ENCODE results near the gene ESPNL. TPM values are rescaled to one million over a fixed set of nuclear protein-coding genes. Genes with fewer than 3 reads are reported as not detected.

ESPNL gene
- total and polyA plus RNA-seq, 5 donors from 2014 or later, result not detected

GRCh38 chr2:238122287-238123217 lies 22.4 kb downstream of the ESPNL start:
- Mint-ChIP-seq H3K4me3 (no peak overlapping the region), H3K4me1 (no peaks in the 10 kb centered on the region), H3K36me3 (no peaks in the 10 kb centered on the region), H3K27ac (no peak overlapping the region), H3K27me3 (no peaks in the 10 kb centered on the region), H3K9me3 (no peaks in the 10 kb centered on the region)
- no peak overlapping the region for H3K27ac ChIP-seq (ENCODE audit: insufficient read depth, low read length, poor library complexity, severe bottlenecking)
- ATAC-seq (ENCODE audit: low read depth in 2 of 2), result no peak
- DNase-seq, result no peak
- H3K36me3 ChIP-seq (ENCODE audit: control insufficient read depth, insufficient read depth, low read length), result no peaks in the 10 kb centered on the region
- H3K27me3 ChIP-seq (ENCODE audit: control insufficient read depth, insufficient read depth, low read length), result no peaks in the 10 kb centered on the region
- H3K9me3 ChIP-seq (ENCODE audit: control insufficient read depth in 2 of 2, low read length in 2 of 2), result no peaks in the 10 kb centered on the region
- H3K4me1 ChIP-seq (ENCODE audit: control insufficient read depth, insufficient read depth, low read length, poor library complexity, severe bottlenecking), result no peaks in the 10 kb centered on the region
- no peak overlapping the region for H3K4me3 ChIP-seq (ENCODE audit: low read depth, low read length)

- Mint-ChIP-seq H3K9me3 (no peaks in the 10 kb centered on the region), H3K36me3 (no peaks in the 10 kb centered on the region), H3K27me3 (no peaks in the 10 kb centered on the region), H3K4me1 (no peaks in the 10 kb centered on the region), H3K4me3 (no peak overlapping the region), H3K27ac (no peak overlapping the region)
- Histone ChIP-seq H3K27ac (ENCODE audit: insufficient read depth, low read length, poor library complexity, severe bottlenecking) (no peak overlapping the region), H3K36me3 (ENCODE audit: control insufficient read depth, insufficient read depth, low read length) (no peaks in the 10 kb centered on the region), H3K9me3 (ENCODE audit: control insufficient read depth in 2 of 2, low read length in 2 of 2) (no peaks in the 10 kb centered on the region), H3K4me3 (ENCODE audit: low read depth, low read length) (no peak overlapping the region), H3K4me1 (ENCODE audit: control insufficient read depth, insufficient read depth, low read length, poor library complexity, severe bottlenecking) (no peaks in the 10 kb centered on the region), H3K27me3 (ENCODE audit: control insufficient read depth, insufficient read depth, low read length) (no peaks in the 10 kb centered on the region)
- ATAC-seq (ENCODE audit: low read depth in 2 of 2) (no peak), DNase-seq (no peak)
These were observed 23.3 kb downstream of the ESPNL start for GRCh38 chr2:238123218-238123971.

DNA sequence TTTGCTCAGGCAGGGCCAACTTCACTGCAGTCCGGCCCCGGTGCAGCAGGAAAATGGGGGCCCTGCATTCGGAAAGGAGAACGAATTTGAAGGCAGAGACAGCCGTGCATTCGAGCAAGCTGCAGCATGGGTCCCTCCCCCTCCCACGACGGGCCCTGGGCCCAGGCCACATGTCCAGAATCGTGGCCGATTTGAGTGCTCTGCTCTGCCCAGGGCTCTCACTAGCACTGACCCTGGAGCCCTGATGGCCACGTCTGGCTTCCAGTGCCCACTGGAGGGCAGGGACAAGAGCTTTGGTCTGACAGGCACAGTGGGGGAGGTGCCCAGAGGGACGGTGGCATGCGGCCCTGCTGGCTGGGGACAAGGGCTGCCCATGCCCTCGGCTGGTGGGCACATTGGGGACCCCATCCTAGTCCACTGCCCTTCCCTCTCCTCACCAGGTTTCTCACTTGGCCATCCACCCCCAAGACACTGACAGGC lies 23.9 kb downstream of the ESPNL start:
- Histone ChIP-seq H3K4me1 (ENCODE audit: control insufficient read depth, insufficient read depth, low read length, poor library complexity, severe bottlenecking) (no peaks in the 10 kb centered on the region), H3K27ac (ENCODE audit: insufficient read depth, low read length, poor library complexity, severe bottlenecking) (no peak overlapping the region), H3K9me3 (ENCODE audit: control insufficient read depth in 2 of 2, low read length in 2 of 2) (no peaks in the 10 kb centered on the region), H3K4me3 (ENCODE audit: low read depth, low read length) (no peak overlapping the region), H3K36me3 (ENCODE audit: control insufficient read depth, insufficient read depth, low read length) (no peaks in the 10 kb centered on the region), H3K27me3 (ENCODE audit: control insufficient read depth, insufficient read depth, low read length) (no peaks in the 10 kb centered on the region)
- no peaks in the 10 kb centered on the region for H3K9me3 Mint-ChIP-seq
- H3K4me3 Mint-ChIP-seq, result no peak overlapping the region
- DNase-seq (no peak), ATAC-seq (ENCODE audit: low read depth in 2 of 2) (no peak)
- H3K36me3 Mint-ChIP-seq, result no peaks in the 10 kb centered on the region
- no peak overlapping the region for H3K27ac Mint-ChIP-seq
- no peaks in the 10 kb centered on the region for H3K27me3 Mint-ChIP-seq
- H3K4me1 Mint-ChIP-seq, result no peaks in the 10 kb centered on the region

GRCh38 chr2:238124488-238125126 lies 24.5 kb downstream of the ESPNL start:
- no peaks in the 10 kb centered on the region for H3K4me1 Mint-ChIP-seq
- no peak overlapping the region for H3K4me3 Mint-ChIP-seq
- H3K27ac Mint-ChIP-seq, result no peak overlapping the region
- Histone ChIP-seq H3K4me1 (ENCODE audit: control insufficient read depth, insufficient read depth, low read length, poor library complexity, severe bottlenecking) (no peaks in the 10 kb centered on the region), H3K4me3 (ENCODE audit: low read depth, low read length) (no peak overlapping the region), H3K27me3 (ENCODE audit: control insufficient read depth, insufficient read depth, low read length) (no peaks in the 10 kb centered on the region), H3K36me3 (ENCODE audit: control insufficient read depth, insufficient read depth, low read length) (no peaks in the 10 kb centered on the region), H3K9me3 (ENCODE audit: control insufficient read depth in 2 of 2, low read length in 2 of 2) (no peaks in the 10 kb centered on the region), H3K27ac (ENCODE audit: insufficient read depth, low read length, poor library complexity, severe bottlenecking) (no peak overlapping the region)
- H3K9me3 Mint-ChIP-seq, result no peaks in the 10 kb centered on the region
- DNase-seq (no peak), ATAC-seq (ENCODE audit: low read depth in 2 of 2) (no peak)
- H3K27me3 Mint-ChIP-seq, result no peaks in the 10 kb centered on the region
- no peaks in the 10 kb centered on the region for H3K36me3 Mint-ChIP-seq

DNA sequence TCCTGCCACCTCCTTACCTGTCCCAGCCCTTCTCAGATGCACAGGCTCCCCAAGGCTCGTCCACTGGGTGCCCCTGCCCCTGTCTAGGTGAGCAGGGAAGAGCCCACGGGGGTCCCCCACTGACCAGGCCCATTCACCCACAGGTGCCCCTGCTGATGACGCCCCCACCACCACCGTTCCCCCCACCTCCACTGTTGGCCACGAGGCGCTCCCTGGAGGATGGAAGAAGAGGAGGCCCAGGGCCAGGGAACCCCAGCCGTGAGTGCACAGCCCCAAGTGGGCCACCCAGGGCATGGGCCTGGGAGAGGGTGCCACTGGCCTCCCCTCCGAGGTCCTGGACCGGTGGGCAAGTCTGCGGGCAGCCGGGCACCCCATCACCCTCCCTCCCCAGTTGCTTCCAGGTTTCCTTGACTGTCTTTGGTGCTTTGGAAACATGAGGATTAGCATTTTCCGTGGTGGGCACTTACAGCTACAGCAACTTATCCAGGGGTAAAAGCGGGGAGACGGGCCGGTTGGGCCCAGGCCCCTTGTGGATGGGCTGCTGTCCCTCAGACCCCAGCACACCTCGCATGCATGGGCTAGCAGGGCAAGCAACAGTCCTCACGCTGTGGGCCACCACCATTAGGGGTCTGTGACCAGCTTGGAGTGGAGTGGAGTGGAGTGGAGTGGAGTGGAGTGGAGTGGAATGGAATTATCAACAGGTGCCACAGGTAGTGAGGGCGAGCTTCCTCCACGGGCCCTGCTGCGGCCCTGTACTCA lies 25.2 kb downstream of the ESPNL start:
- H3K4me3 ChIP-seq (ENCODE audit: low read depth, low read length), result no peak overlapping the region
- DNase-seq (no peak), ATAC-seq (ENCODE audit: low read depth in 2 of 2) (no peak)
- Mint-ChIP-seq H3K4me1 (no peaks in the 10 kb centered on the region), H3K4me3 (no peak overlapping the region), H3K27me3 (no peaks in the 10 kb centered on the region), H3K9me3 (no peaks in the 10 kb centered on the region), H3K27ac (no peak overlapping the region), H3K36me3 (no peaks in the 10 kb centered on the region)
- no peaks in the 10 kb centered on the region for H3K27me3 ChIP-seq (ENCODE audit: control insufficient read depth, insufficient read depth, low read length)
- no peaks in the 10 kb centered on the region for H3K4me1 ChIP-seq (ENCODE audit: control insufficient read depth, insufficient read depth, low read length, poor library complexity, severe bottlenecking)
- H3K9me3 ChIP-seq (ENCODE audit: control insufficient read depth in 2 of 2, low read length in 2 of 2), result no peaks in the 10 kb centered on the region
- H3K27ac ChIP-seq (ENCODE audit: insufficient read depth, low read length, poor library complexity, severe bottlenecking), result no peak overlapping the region
- H3K36me3 ChIP-seq (ENCODE audit: control insufficient read depth, insufficient read depth, low read length), result no peaks in the 10 kb centered on the region

GRCh38 chr2:238126338-238126737 lies 26.2 kb downstream of the ESPNL start:
- Mint-ChIP-seq H3K9me3 (no peaks in the 10 kb centered on the region), H3K4me3 (no peak overlapping the region), H3K36me3 (no peaks in the 10 kb centered on the region), H3K27ac (no peak overlapping the region), H3K27me3 (no peaks in the 10 kb centered on the region), H3K4me1 (no peaks in the 10 kb centered on the region)
- DNase-seq (no peak), ATAC-seq (ENCODE audit: low read depth in 2 of 2) (no peak)
- Histone ChIP-seq H3K4me1 (ENCODE audit: control insufficient read depth, insufficient read depth, low read length, poor library complexity, severe bottlenecking) (no peaks in the 10 kb centered on the region), H3K27ac (ENCODE audit: insufficient read depth, low read length, poor library complexity, severe bottlenecking) (no peak overlapping the region), H3K27me3 (ENCODE audit: control insufficient read depth, insufficient read depth, low read length) (no peaks in the 10 kb centered on the region), H3K36me3 (ENCODE audit: control insufficient read depth, insufficient read depth, low read length) (no peaks in the 10 kb centered on the region), H3K9me3 (ENCODE audit: control insufficient read depth in 2 of 2, low read length in 2 of 2) (no peaks in the 10 kb centered on the region), H3K4me3 (ENCODE audit: low read depth, low read length) (no peak overlapping the region)

GRCh38 chr2:238126775-238127164 lies 26.6 kb downstream of the ESPNL start:
- H3K4me3 ChIP-seq (ENCODE audit: low read depth, low read length), result no peak overlapping the region
- Mint-ChIP-seq H3K4me3 (no peak overlapping the region), H3K36me3 (no peaks in the 10 kb centered on the region), H3K27ac (no peak overlapping the region), H3K9me3 (no peaks in the 10 kb centered on the region), H3K27me3 (no peaks in the 10 kb centered on the region), H3K4me1 (no peaks in the 10 kb centered on the region)
- no peaks in the 10 kb centered on the region for H3K4me1 ChIP-seq (ENCODE audit: control insufficient read depth, insufficient read depth, low read length, poor library complexity, severe bottlenecking)
- H3K36me3 ChIP-seq (ENCODE audit: control insufficient read depth, insufficient read depth, low read length), result no peaks in the 10 kb centered on the region
- no peak overlapping the region for H3K27ac ChIP-seq (ENCODE audit: insufficient read depth, low read length, poor library complexity, severe bottlenecking)
- H3K27me3 ChIP-seq (ENCODE audit: control insufficient read depth, insufficient read depth, low read length), result no peaks in the 10 kb centered on the region
- no peaks in the 10 kb centered on the region for H3K9me3 ChIP-seq (ENCODE audit: control insufficient read depth in 2 of 2, low read length in 2 of 2)
- DNase-seq (no peak), ATAC-seq (ENCODE audit: low read depth in 2 of 2) (no peak)
